HEK293T (cell line): Measurements from ENCODE around the gene CHAF1B.

Source experiments
- BHLHE40 ChIP-seq: fragments of 450-650 bp; IDR thresholded peaks from 2 replicates; pipeline ENCODE4 v1.6.1; 2016; ENCODE audit warnings: mild to moderate bottlenecking, moderate library complexity, borderline replicate concordance
- HDGF ChIP-seq: fragments of 450-650 bp; IDR thresholded peaks from 2 replicates; pipeline ENCODE4 v1.6.1; 2017; ENCODE audit warnings: antibody characterized with exemption, borderline replicate concordance
- LEF1 ChIP-seq: fragments of 450-650 bp; IDR thresholded peaks from 2 replicates; pipeline ENCODE4 v1.6.1; 2017; ENCODE audit warnings: mild to moderate bottlenecking, borderline replicate concordance
- PKNOX1 ChIP-seq: fragments of 450-650 bp; IDR thresholded peaks from 2 replicates; pipeline ENCODE4 v1.6.1; 2016
- TARDBP ChIP-seq: fragments of 450-650 bp; IDR thresholded peaks from 2 replicates; pipeline ENCODE4 v1.6.1; 2016

GRCh38 chr21:36463991-36464390, 78.8 kb downstream of the CHAF1B start:
- TF ChIP-seq PKNOX1, result no peak
- TF ChIP-seq LEF1, result no peak
- TF ChIP-seq TARDBP, result no peak
- TF ChIP-seq HDGF, result no peak
- TF ChIP-seq BHLHE40, result no peak
